OCI-LY3 (cell line): ENCODE results near the gene MRPL32.

Experiments used
- CTCF ChIP-seq: fragments of 200-600, 300-600 bp; sonication (generic); IDR thresholded peaks from 2 replicates; pipeline ENCODE4 v1.5.1; 2014; ENCODE audit warnings: antibody characterized with exemption, low read length, low read depth
- EZH2phosphoT487 ChIP-seq: fragments of 200-600 bp; shearing (Covaris generic); IDR thresholded peaks from 2 replicates; pipeline ENCODE4 v1.6.1; 2018; ENCODE audit warnings: antibody characterized with exemption, mixed run types, low read depth

GRCh38 chr7:42906181-42906580 lies 26.0 kb upstream of the MRPL32 start:
- TF ChIP-seq CTCF (no peak), EZH2phosphoT487 (no peak)
